ENCODE data around the gene PDE4B.
"Not testable (repeated sequence)": the region's sequence is repeated elsewhere in the genome, so short reads cannot be mapped to it uniquely, and the experiment has no call there.

The PDE4B gene

DNA sequence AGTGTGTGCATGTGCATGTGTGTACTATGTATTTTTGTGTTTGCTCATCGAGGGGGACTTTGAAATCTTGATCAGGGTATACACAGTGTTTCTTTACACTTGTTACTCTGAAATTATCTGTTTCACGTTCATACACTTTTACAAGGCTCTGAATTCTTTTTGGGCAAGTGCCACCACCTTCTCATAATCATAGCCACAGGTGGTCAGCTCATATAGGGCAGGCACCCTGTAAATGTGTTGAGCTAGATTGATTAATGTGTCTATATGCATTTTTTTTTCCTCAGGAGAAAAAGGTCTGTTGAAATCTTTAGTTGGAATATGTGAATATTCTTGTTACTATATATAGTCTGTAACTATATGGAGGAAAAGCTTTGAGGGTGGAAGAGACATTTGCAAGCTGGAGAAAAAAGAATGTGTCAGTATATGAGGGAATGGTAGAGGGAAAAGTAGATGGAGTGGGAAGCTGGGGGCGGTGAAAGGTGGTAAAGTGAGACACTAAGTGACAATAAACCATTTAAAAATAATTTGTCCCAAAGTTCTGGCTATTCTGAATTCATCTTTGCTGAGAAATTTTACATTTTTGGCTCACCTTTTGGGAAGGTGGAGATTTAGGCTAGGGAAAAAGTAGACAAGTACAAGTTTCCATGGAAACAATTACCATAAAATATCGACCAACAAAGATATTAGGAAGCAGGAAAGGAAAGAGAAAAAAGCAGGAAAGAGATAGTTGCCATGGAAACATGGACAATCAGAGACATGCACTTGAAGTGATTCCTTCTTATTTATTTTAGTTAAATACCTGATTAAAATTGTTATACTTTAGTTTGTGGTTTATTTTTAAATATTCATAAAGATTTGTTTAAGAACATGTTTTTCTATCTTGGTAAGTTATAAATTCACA lies 277.5 kb downstream of the PDE4B start:
- no peak for DNase-seq

DNA sequence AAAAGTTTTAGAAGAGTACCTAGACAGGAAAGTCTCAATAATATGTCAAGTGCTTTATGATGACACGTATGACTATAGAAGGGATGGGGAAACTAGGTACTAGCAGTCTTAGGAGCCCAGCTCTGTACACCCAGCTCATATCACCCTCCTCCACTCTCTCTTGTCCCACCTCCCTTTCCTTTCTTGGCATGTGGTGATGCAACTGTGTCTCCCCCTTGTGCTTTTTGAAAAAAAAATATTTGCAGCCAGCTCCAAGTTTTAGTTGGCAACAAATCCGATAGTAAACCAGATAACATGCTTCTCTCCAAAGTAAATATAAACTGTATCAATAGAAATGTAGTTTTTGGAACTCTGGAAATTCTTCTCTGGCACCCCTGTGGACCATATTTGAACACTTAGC lies 280.7 kb downstream of the PDE4B start:
- no peak for DNase-seq

- DNase-seq: no peak
Observed at GRCh38 chr1:66074147-66074546, 281.5 kb downstream of the PDE4B start.

- DNase-seq: no peak
Observed at GRCh38 chr1:66078412-66078811, 285.7 kb downstream of the PDE4B start.

DNA sequence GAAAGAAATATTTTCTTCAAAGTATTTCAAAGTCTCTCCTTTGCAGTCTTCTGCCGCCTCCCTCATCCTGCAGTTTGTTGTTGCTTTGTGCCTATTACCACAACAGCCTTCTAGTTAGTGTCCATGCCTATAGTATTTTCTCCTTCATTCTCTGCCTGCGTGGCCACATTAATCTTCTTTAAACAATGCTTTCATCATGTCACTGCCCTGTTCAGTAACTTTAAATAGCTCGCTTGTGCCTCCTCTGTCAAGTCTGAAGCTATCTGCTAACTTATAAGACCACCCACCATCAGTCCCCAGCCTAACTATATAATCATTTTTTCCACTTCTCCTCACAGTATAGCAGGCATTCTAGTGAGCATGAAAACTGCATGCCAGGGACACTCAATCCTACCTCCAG lies 290.3 kb downstream of the PDE4B start:
- DNase-seq: no peak

DNA sequence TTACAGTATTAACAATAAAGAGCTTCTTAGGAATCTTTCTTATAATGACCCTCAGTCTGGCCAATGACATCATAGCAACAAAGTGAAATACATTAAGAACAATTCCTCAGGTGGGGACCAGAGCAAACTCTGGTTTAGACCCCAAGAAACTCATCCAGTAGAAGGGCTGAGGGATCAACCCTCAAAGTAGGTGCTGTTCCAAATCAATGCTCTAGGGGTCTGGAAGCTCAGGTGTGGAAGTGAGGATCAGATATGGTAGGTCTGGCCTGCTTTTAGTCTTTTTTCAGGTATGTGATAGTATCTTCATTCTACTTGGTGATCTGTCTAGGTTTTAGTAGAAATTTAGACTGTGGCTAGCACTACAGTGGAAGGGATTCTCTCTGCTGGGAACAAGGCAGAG lies 291.7 kb downstream of the PDE4B start:
- no peak for DNase-seq

DNA sequence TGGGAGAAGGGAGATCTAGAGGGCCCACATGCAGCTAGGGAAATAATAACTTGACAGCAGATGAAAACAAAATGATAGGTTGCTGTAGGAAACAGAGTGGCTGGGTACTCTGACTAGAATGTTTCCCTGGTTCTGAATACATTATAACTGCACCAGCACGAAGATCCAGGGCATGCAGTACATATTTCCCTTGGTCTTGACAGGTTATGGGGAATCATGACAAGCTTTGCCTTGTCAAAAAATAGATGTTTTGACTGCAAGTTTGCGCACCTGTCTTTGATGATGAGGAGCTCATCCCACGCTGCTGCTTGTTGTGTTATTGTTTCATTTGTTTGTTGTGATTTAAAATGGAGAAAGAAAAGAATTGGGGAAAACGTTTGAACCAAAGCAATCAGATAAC lies 292.9 kb downstream of the PDE4B start:
- no peak for DNase-seq

- DNase-seq: no peak
Observed at GRCh38 chr1:66088787-66089186, 296.1 kb downstream of the PDE4B start.

DNA sequence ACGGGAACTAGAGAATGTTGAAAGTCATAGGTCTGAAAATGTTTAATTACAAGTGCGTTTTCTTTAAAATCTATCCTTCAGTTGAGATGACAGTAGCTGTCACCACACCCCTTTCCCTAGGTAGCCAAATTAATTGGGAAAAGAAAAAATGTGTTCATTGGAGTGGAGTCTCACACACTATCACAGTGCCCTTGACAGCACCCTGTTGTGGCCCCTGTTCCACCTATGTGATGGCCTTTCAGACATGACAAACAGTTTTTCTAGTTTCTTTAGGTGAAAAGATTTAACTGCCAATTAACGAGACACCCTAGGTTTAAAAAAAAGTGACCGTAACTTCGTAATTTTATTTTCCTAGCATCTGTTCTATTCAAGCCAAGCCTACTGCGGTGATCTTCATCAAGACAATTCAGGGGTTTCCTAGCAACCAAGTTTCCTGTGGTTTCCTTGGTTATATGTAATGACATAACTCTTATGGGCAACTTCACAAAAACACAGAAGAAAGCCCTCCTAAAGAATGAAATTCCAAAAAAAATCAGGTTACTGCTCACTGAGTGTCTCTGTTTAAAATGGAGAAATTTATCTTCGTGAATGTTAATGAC lies 298.3 kb downstream of the PDE4B start:
- DNase-seq: no peak

GRCh38 chr1:66095190-66095589 lies 302.5 kb downstream of the PDE4B start:
- DNase-seq: no peak

- DNase-seq: not testable (repeated sequence)
Observed at GRCh38 chr1:66100959-66101358, 308.3 kb downstream of the PDE4B start.

DNA sequence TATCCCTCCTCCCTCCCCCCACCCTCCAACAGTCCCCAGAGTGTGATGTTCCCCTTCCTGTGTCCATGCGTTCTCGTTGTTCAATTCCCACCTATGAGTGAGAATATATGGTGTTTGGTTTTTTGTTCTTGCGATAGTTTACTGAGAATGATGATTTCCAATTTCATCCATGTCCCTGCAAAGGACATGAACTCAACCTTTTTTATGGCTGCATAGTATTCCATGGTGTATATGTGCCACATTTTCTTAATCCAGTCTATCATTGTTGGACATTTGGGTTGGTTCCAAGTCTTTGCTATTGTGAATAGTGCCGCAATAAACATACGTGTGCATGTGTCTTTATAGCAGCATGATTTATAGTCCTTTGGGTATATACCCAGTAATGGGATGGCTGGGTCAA lies 311.4 kb downstream of the PDE4B start:
- DNase-seq: not testable (repeated sequence)

DNA sequence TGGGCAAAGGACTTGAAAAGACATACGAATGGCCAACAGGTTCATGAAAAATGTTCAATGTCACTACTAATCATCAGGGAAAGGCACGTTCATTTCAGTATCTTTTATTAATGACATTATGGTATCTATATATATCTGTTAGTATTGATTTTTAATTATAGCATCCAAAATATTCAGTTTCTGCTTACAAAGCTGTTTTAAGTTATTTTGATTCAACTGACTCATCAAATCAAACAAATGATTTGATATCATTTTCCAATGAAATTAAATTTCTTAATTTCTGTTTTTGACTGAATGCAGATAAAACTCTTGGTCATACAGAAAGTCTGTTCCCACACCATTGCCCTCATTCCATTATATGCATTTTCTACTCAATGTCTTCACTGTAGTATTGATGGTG lies 315.9 kb downstream of the PDE4B start:
- DNase-seq: no peak

GRCh38 chr1:66112744-66113400 lies 320.2 kb downstream of the PDE4B start:
- no peak for DNase-seq

- DNase-seq: no peak
Observed at GRCh38 chr1:66119148-66119547, 326.5 kb downstream of the PDE4B start.

DNA sequence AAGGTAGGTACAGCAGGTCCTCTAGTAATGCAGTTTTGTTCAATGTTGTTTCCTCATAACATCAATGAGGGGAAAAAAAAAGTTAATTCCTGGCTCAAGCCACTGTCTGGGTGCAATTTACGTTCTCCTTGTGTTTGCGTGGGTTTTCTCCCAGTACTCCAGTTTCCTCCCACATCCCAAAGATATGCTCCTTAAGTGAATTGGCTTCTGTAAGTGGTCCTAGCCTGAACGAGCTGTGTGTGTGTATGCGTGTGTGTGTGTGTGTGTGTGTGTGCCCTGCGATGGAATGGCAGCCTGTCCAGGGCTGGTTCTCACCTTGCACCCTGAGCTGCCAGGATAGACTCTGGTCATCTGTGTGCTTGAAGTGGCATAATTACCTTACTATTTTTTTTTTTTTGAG lies 332.0 kb downstream of the PDE4B start:
- DNase-seq: no peak

- not testable (repeated sequence) for DNase-seq
Observed at GRCh38 chr1:66128641-66129040, 335.9 kb downstream of the PDE4B start.

DNA sequence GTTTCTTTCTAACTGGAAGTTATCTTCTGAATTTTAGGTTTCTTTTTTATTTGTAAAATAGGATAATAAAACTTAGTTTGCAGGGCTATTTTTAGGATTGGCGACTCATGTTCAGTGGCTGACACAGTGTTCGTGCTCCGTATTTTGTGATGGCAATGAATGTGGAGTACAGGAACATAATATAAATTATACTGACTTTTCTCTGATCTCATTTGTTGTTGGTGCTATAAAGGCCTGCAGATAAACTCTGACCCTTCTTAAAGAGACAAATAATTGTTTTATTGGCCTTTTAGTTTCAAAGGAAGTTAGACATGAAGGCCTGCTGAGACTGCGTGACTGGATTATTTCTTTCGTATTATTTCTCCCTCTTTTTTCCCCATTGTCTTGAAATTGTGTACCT lies 339.6 kb downstream of the PDE4B start:
- no peak for DNase-seq

DNA sequence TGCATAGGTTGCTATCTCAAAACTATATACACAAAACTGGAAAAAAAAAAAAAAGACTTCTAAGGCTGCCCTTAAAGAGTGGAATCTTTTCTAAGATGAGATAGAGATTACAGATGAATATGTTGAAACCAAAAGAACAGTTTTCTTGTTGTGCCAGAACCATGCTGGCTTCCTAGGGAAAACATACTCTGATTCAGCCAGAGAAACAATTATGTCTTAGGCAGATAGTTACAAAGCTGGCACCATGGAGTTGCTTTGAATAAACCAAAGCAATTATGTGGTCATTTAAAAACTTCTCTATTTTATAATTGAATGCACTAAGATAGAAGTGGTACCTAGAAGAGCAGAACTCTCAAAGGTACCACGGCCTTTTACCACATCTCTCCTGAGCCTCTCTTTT lies 341.3 kb downstream of the PDE4B start:
- no peak for DNase-seq

DNA sequence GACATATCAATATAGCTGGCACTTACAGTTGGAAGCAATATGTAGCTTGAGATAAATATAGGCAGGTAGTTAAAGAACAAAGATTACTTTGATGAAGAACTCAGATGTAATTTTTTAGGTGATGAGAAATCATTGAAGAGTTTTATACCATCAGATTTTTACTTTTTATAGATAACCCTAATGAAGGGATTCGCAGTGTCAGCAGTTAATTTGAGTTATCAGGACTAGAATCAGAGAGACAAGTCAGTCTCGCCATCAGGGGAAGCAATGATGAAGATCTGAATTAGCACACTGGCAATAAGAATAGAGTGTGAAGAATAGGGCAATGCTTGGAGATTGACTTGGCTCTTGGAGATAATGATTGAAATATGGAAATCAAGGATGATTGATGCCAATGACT lies 342.5 kb downstream of the PDE4B start:
- no peak for DNase-seq

DNA sequence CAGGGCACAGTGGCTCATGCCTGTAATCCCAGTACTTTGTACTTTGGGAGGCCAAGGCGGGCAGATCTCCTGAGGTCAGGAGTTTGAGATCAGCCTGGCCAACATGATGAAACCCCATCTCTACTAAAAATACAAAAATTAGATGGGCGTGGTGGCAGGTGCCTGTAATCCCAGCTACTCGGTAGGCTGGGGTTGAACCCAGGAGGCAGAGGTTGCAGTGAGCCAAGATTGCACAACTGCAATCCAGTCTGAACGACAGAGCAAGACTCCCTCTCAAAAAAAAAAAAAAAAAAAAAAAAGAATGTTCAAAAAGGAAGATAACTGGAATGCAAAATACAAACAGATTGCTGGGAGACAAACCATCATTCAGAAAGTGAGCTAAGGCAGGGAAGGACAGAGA lies 343.7 kb downstream of the PDE4B start:
- not testable (repeated sequence) for DNase-seq

GRCh38 chr1:66137235-66137634 lies 344.5 kb downstream of the PDE4B start:
- DNase-seq: no peak

GRCh38 chr1:66138613-66139012 lies 345.9 kb downstream of the PDE4B start:
- no peak for DNase-seq

DNA sequence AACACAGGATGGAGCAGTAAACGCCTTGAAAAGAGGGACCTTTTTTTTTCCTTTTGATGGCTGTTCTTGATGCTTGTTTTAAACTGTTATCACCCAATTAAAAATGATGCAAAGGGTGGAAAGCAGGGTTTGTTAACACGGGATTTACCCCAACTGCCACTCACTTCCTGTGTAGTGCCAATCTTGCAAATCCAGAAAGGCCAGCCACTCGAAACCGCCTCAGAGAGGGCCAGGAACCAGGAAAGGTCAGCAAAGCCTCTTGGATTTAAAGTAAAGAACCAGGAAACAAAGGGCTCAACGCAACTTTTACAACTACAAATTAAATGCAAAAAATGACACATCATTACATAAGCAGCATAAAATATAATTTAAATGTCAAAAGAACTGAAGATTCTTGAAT lies 347.4 kb downstream of the PDE4B start:
- no peak for DNase-seq
